ENCODE data around the gene MSI2. TPM values are rescaled to one million over a fixed set of nuclear protein-coding genes. Genes with fewer than 3 reads are reported as not detected.

Gene MSI2
- total RNA-seq, 1 experiment from 2014 or later, result 29.5 TPM

- DNase-seq (ENCODE audit: extremely low read depth, low read depth), result no peak
Observed at GRCh38 chr17:57245786-57246185, 10.5 kb upstream of the MSI2 start.

GRCh38 chr17:57246257-57246656 lies 10.1 kb upstream of the MSI2 start:
- no peak for DNase-seq (ENCODE audit: extremely low read depth, low read depth)

GRCh38 chr17:57247261-57247660 lies 9.1 kb upstream of the MSI2 start:
- DNase-seq (ENCODE audit: extremely low read depth, low read depth), result no peak

- no peak for DNase-seq (ENCODE audit: extremely low read depth, low read depth)
Observed at GRCh38 chr17:57247913-57248312, 8.4 kb upstream of the MSI2 start.

GRCh38 chr17:57249520-57249919 lies 6.8 kb upstream of the MSI2 start:
- no peak for DNase-seq (ENCODE audit: extremely low read depth, low read depth)

GRCh38 chr17:57251211-57251787 lies 5.0 kb upstream of the MSI2 start:
- DNase-seq (ENCODE audit: extremely low read depth, low read depth), result no peak

- DNase-seq (ENCODE audit: extremely low read depth, low read depth), result no peak
Observed at GRCh38 chr17:57253362-57254065, 2.8 kb upstream of the MSI2 start.

GRCh38 chr17:57255182-57255775 lies 1.0 kb upstream of the MSI2 start:
- DNase-seq (ENCODE audit: extremely low read depth, low read depth), result no peak

GRCh38 chr17:57256708-57257112 lies 387 bp downstream of the MSI2 start:
- peak; percentile 5 for DNase-seq (ENCODE audit: extremely low read depth, low read depth)

- no peak for DNase-seq (ENCODE audit: extremely low read depth, low read depth)
Observed at GRCh38 chr17:57257195-57257894, 1.0 kb downstream of the MSI2 start.

GRCh38 chr17:57257895-57258851 lies 1.9 kb downstream of the MSI2 start:
- DNase-seq (ENCODE audit: extremely low read depth, low read depth), result no peak

GRCh38 chr17:57259306-57259705 lies 3.0 kb downstream of the MSI2 start:
- DNase-seq (ENCODE audit: extremely low read depth, low read depth), result no peak

- no peak for DNase-seq (ENCODE audit: extremely low read depth, low read depth)
Observed at GRCh38 chr17:57259817-57260216, 3.5 kb downstream of the MSI2 start.

GRCh38 chr17:57260325-57261083 lies 4.2 kb downstream of the MSI2 start:
- DNase-seq (ENCODE audit: extremely low read depth, low read depth), result no peak

- DNase-seq (ENCODE audit: extremely low read depth, low read depth), result no peak
Observed at GRCh38 chr17:57261084-57261461, 4.8 kb downstream of the MSI2 start.

- no peak for DNase-seq (ENCODE audit: extremely low read depth, low read depth)
Observed at GRCh38 chr17:57262557-57262956, 6.2 kb downstream of the MSI2 start.

- DNase-seq (ENCODE audit: extremely low read depth, low read depth), result no peak
Observed at GRCh38 chr17:57264250-57264649, 7.9 kb downstream of the MSI2 start.

- DNase-seq (ENCODE audit: extremely low read depth, low read depth), result no peak
Observed at GRCh38 chr17:57264776-57265175, 8.5 kb downstream of the MSI2 start.

GRCh38 chr17:57266902-57267311 lies 10.6 kb downstream of the MSI2 start:
- DNase-seq (ENCODE audit: extremely low read depth, low read depth), result no peak

GRCh38 chr17:57268181-57268580 lies 11.9 kb downstream of the MSI2 start:
- no peak for DNase-seq (ENCODE audit: extremely low read depth, low read depth)
